A673 (cell line): ENCODE measurements around the gene FGGY.

Experiments used
- EZH2 ChIP-seq: fragments of 200-600 bp; sonication (generic); IDR thresholded peaks from 2 replicates; pipeline ENCODE4 v1.6.1; 2017; ENCODE audit warnings: borderline replicate concordance, low read depth, mild to moderate bottlenecking, mixed read lengths, antibody characterized with exemption, low read length; ENCODE audit not compliant: poor library complexity, severe bottlenecking
- TF ChIP-seq, protein P1 (sequence below): fragments of 300-800, 200-600 bp; sonication (generic); conservative IDR thresholded peaks from 2 replicates; pipeline ENCODE4 v1.5.1; 2017; ENCODE audit warnings: low read depth, mild to moderate bottlenecking, antibody characterized with exemption, low read length, moderate library complexity, mixed read lengths

DNA sequence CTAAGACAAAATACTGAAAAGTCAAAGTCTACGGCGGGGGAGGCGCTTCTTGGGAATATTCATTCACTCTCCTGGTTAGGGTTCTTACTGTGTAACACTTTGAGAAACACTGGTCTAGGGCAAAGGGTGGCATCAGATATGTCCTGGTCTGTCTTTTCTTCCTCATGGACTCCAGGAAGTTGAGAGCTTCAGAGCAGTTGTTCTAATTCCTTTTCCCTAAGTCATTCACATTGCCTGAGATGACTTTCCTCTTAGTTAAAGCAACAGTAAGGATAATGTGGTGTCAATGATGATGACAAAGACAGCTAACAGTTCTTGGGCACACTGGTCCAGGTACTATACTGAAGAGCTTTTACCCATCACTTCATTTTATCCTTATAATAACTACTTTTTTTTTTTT, 27.0 kb downstream of the FGGY start:
- TF ChIP-seq EZH2 = no peak
- TF ChIP-seq, protein P1, sequence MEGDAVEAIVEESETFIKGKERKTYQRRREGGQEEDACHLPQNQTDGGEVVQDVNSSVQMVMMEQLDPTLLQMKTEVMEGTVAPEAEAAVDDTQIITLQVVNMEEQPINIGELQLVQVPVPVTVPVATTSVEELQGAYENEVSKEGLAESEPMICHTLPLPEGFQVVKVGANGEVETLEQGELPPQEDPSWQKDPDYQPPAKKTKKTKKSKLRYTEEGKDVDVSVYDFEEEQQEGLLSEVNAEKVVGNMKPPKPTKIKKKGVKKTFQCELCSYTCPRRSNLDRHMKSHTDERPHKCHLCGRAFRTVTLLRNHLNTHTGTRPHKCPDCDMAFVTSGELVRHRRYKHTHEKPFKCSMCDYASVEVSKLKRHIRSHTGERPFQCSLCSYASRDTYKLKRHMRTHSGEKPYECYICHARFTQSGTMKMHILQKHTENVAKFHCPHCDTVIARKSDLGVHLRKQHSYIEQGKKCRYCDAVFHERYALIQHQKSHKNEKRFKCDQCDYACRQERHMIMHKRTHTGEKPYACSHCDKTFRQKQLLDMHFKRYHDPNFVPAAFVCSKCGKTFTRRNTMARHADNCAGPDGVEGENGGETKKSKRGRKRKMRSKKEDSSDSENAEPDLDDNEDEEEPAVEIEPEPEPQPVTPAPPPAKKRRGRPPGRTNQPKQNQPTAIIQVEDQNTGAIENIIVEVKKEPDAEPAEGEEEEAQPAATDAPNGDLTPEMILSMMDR = no peak
